K562 (cell line): ENCODE results near the gene USP10. TPM values are rescaled to one million over a fixed set of nuclear protein-coding genes. Genes with fewer than 3 reads are reported as not detected.
A peak's percentile ranks its signal among the peaks of the same experiment; 100 is the strongest.

Experiments
- ATAC-seq: fragments of 200-7000 bp; cut with Tn5 transposase; 3 replicates; pipeline ENCODE4 v1.9.1; 2020; ENCODE audit warnings: moderate library complexity
- BruUV-seq: library from RNA; stranded (reverse); fragments of 400-500 nt; replicated peaks from 2 replicates; lab custom pipeline; 2021; lab: Mats Ljungman, UMichigan
- CTCF ChIA-PET: fragments of 300-600 bp; formaldehyde crosslinking; extraction: SDS; loops from one replicate; lab custom pipeline; 2021; ENCODE audit warnings: low intra/inter-chr PET ratio; lab: Yijun Ruan, JAX
- POLR2A ChIA-PET: fragments of 300-600, 350-650 bp; sonication (Branson Sonifier 250); formaldehyde crosslinking; extraction: SDS; loops from one replicate; lab custom pipeline; 2021; ENCODE audit warnings: antibody characterized with exemption, inconsistent platforms; lab: Yijun Ruan, JAX
- DNase-seq, 4 experiments: peaks; one replicate each; pipeline versions ENCODE4 v3.0.0 to v3.0.0-alpha.2; 2011 to 2018; ENCODE audit warnings: low spot score in 3 of 4, mixed read lengths in 3 of 4; ENCODE audit errors: extremely low read depth in 1 of 4
- FAIRE-seq: peaks from 2 replicates; lab custom pipeline; 2011; peaks lifted over from hg19 to GRCh38; lab: Jason Lieb, UNC
- H2AFZ ChIP-seq: 2 replicates; pipeline ENCODE4 v1.6.0; 2011; ENCODE audit warnings: low read depth, low read length, control low read depth, inconsistent platforms
- H3K27ac ChIP-seq: fragments of 200-600 bp; 3 replicates; pipeline ENCODE4 v1.8.0; 2011; ENCODE audit warnings: low read depth, mild to moderate bottlenecking, control low read depth, inconsistent platforms, low read length, moderate library complexity, mixed read lengths; ENCODE audit errors: extremely low read depth
- H3K27me3 ChIP-seq, 2 experiments: fragments of 300-600 bp in 1 of 2; 2 replicates in 1 of 2; 3 replicates in 1 of 2; pipeline versions ENCODE4 v1.6.0 to v1.8.0; 2011; ENCODE audit warnings: inconsistent platforms in 2 of 2, low read length in 2 of 2, mild to moderate bottlenecking in 1 of 2, mixed read lengths in 1 of 2, moderate library complexity in 1 of 2; ENCODE audit not compliant: control insufficient read depth in 2 of 2, insufficient read depth in 2 of 2
- H3K36me3 ChIP-seq: fragments of 300-600 bp; 3 replicates; pipeline ENCODE4 v1.8.0; 2011; ENCODE audit warnings: mild to moderate bottlenecking, low read length, inconsistent platforms; ENCODE audit not compliant: control insufficient read depth, insufficient read depth
- H3K4me1 ChIP-seq, 2 experiments: fragments of 200-600 bp in 1 of 2; replicated peaks in 1 of 2; 2 replicates in 1 of 2; 3 replicates in 1 of 2; pipeline versions ENCODE4 v1.5.1 to v1.8.0; 2011; ENCODE audit warnings: inconsistent platforms in 2 of 2, low read length in 2 of 2, mild to moderate bottlenecking in 1 of 2, mixed read lengths in 1 of 2, moderate library complexity in 1 of 2; ENCODE audit not compliant: control insufficient read depth in 2 of 2, insufficient read depth in 2 of 2
- H3K4me2 ChIP-seq: 2 replicates; pipeline ENCODE4 v1.6.1; 2011; ENCODE audit warnings: low read length, control low read depth, inconsistent platforms, mixed read lengths; ENCODE audit not compliant: insufficient read depth
- H3K4me3 ChIP-seq: fragments of 200-600 bp; sonication (generic), shearing (Covaris generic); 2 replicates; pipeline ENCODE4 v1.5.1; 2016; ENCODE audit warnings: control low read depth, inconsistent platforms
- H3K79me2 ChIP-seq: fragments of 200-600 bp; 3 replicates; pipeline ENCODE4 v1.8.0; 2011; ENCODE audit warnings: low read length, inconsistent platforms; ENCODE audit not compliant: control insufficient read depth, insufficient read depth
- H3K9ac ChIP-seq, 2 experiments: 2 replicates each; pipeline versions ENCODE4 v1.6.0 to v1.6.1; 2011; ENCODE audit warnings: low read depth in 2 of 2, low read length in 2 of 2, control low read depth in 1 of 2, inconsistent platforms in 1 of 2, mild to moderate bottlenecking in 1 of 2, mixed read lengths in 1 of 2; ENCODE audit not compliant: insufficient read depth in 1 of 2
- H3K9me1 ChIP-seq: one replicate; pipeline ENCODE4 v1.6.0; 2011; ENCODE audit warnings: inconsistent platforms, mild to moderate bottlenecking, low read length, moderate library complexity; ENCODE audit not compliant: control insufficient read depth, insufficient read depth
- H3K9me3 ChIP-seq: replicated peaks from 2 replicates; pipeline ENCODE4 v1.5.1; 2011; ENCODE audit warnings: low read depth, low read length, inconsistent platforms; ENCODE audit not compliant: control insufficient read depth, insufficient read depth
- H4K20me1 ChIP-seq: replicated peaks from 2 replicates; pipeline ENCODE4 v1.6.1; 2011; ENCODE audit warnings: low read length, inconsistent platforms, mixed read lengths; ENCODE audit not compliant: control insufficient read depth, insufficient read depth
- ATF7 ChIP-seq: fragments of 450-650 bp; IDR thresholded peaks from 2 replicates; pipeline ENCODE4 v1.7.1; 2014; ENCODE audit warnings: mild to moderate bottlenecking, moderate library complexity
- BRF1 ChIP-seq: IDR thresholded peaks from 3 replicates; pipeline ENCODE4 v1.6.1; 2011; ENCODE audit warnings: borderline replicate concordance, mild to moderate bottlenecking; ENCODE audit not compliant: insufficient read length; ENCODE audit errors: extremely low read depth
- FOXM1 ChIP-seq, 2 experiments: fragments of 450-650 bp in 1 of 2; sonication (generic) in 1 of 2; formaldehyde crosslinking in 1 of 2; IDR thresholded peaks; 2 replicates each; pipeline versions ENCODE4 v1.6.1 to v1.9.0; 2017 to 2022; ENCODE audit warnings: low read depth in 2 of 2, mild to moderate bottlenecking in 2 of 2, missing genetic modification reagents in 1 of 2, moderate library complexity in 1 of 2
- MAFF ChIP-seq: IDR thresholded peaks from 2 replicates; pipeline ENCODE4 v1.6.1; 2012; ENCODE audit warnings: low read length, improper control_type of control experiment
- MAFG ChIP-seq: fragments of 450-650 bp; conservative IDR thresholded peaks from 2 replicates; pipeline ENCODE4 v1.6.1; 2016; ENCODE audit warnings: missing genetic modification characterization, missing compliant biosample characterization
- OTX1 ChIP-seq: fragments of 450-650 bp; formaldehyde crosslinking; IDR thresholded peaks from 2 replicates; pipeline ENCODE4 v1.4.0; 2022; ENCODE audit warnings: mild to moderate bottlenecking
- POLR2AphosphoS2 ChIP-seq: IDR thresholded peaks from 2 replicates; pipeline ENCODE4 v1.6.1; 2012; ENCODE audit warnings: low read length, improper control_type of control experiment
- POLR2G ChIP-seq: fragments of 200-400 bp; formaldehyde crosslinking; IDR thresholded peaks from 2 replicates; pipeline ENCODE4 v1.6.1; 2017; ENCODE audit warnings: low read depth, mild to moderate bottlenecking, antibody characterized with exemption, low read length, moderate library complexity
- RFX5 ChIP-seq: IDR thresholded peaks from 2 replicates; pipeline ENCODE4 v1.6.1; 2011; ENCODE audit warnings: low read depth, mild to moderate bottlenecking, improper control_type of control experiment, low read length
- SMARCC2 ChIP-seq: fragments of 450-650 bp; IDR thresholded peaks from 2 replicates; pipeline ENCODE4 v1.6.1; 2017; ENCODE audit warnings: antibody characterized with exemption, moderate library complexity, mild to moderate bottlenecking, low read depth
- SNRNP70 ChIP-seq: fragments of 200-400 bp; formaldehyde crosslinking; optimal IDR thresholded peaks from 2 replicates; pipeline ENCODE3; 2017; ENCODE audit warnings: low read depth, low read length
- ZKSCAN3 ChIP-seq: fragments of 250-450 bp; sonication (Bioruptor Pico); IDR thresholded peaks from 2 replicates; pipeline ENCODE4 v1.4.0; 2020
- WGBS: fragments of 100-300 bp; shearing (Covaris generic); methylation state at CpG from one replicate; pipeline ENCODE4 v1.1.6; 2016; ENCODE audit warnings: low coverage, mixed read lengths; ENCODE audit not compliant: insufficient coverage; ENCODE audit errors: missing lambda C conversion rate; 5-methylcytosine and 5-hydroxymethylcytosine counted together
- in situ Hi-C: fragments of 300-500 bp; cut with MboI; formaldehyde crosslinking; loops from 4 replicates; pipeline ENCODE4 v1.15.0; 2018; ENCODE audit warnings: inconsistent platforms, mixed read lengths
- intact Hi-C: fragments of 100-400 bp; cut with micrococcal nuclease; formaldehyde crosslinking; loops from 2 replicates; pipeline ENCODE4 v1.14.2; 2022
- polyA plus RNA-seq, 8 experiments: library from polyadenylated mRNA; depleted of rRNA in 4 of 8; stranded (reverse) in 5 of 8; unstranded in 3 of 8; fragments of >200 nt; fragmentation: Nextera tagmentation in 2 of 8; fragmentation: Illumina TruSeq in 1 of 8; extraction: Ambion mirVana in 2 of 8; extraction: Trizol in 1 of 8; gene quantifications; 2 replicates each; pipeline versions ENCODE4 v1.2.1 to v1.2.3, GENCODE V29; 2011 to 2014; ENCODE audit warnings: inconsistent platforms in 1 of 8, missing spikeins in 1 of 8
- total RNA-seq, 7 experiments: library from RNA; depleted of rRNA in 6 of 7; stranded (reverse); fragments of >200 nt in 6 of 7; fragmentation: Illumina TruSeq in 2 of 7; extraction: Trizol in 2 of 7; gene quantifications; 2 replicates each; pipeline versions ENCODE4 v1.2.1 to v1.2.3, GENCODE V29; 2011 to 2021; ENCODE audit warnings: low replicate concordance in 1 of 7
- TF ChIP-seq, protein P1 (sequence below): fragments of 450-650 bp; IDR thresholded peaks from 2 replicates; pipeline ENCODE4 v1.6.1; 2017; ENCODE audit warnings: antibody characterized with exemption, mild to moderate bottlenecking
- TF ChIP-seq, protein P2 (sequence below): sonication (generic); formaldehyde crosslinking; IDR thresholded peaks from 2 replicates; pipeline ENCODE4 v1.8.1; 2023; ENCODE audit warnings: mild to moderate bottlenecking, missing genetic modification reagents
- TF ChIP-seq, protein P3 (sequence below): fragments of 250-450 bp; sonication (Bioruptor Pico); IDR thresholded peaks from 2 replicates; pipeline ENCODE4 v1.8.0; 2022; ENCODE audit warnings: inconsistent platforms

USP10 gene
- total and polyA plus RNA-seq, 9 of the 15 experiments (the other 6 are each of a cell fraction or from before 2014, with no cell fraction given) = 61.7 to 197 (median 116) TPM

DNA sequence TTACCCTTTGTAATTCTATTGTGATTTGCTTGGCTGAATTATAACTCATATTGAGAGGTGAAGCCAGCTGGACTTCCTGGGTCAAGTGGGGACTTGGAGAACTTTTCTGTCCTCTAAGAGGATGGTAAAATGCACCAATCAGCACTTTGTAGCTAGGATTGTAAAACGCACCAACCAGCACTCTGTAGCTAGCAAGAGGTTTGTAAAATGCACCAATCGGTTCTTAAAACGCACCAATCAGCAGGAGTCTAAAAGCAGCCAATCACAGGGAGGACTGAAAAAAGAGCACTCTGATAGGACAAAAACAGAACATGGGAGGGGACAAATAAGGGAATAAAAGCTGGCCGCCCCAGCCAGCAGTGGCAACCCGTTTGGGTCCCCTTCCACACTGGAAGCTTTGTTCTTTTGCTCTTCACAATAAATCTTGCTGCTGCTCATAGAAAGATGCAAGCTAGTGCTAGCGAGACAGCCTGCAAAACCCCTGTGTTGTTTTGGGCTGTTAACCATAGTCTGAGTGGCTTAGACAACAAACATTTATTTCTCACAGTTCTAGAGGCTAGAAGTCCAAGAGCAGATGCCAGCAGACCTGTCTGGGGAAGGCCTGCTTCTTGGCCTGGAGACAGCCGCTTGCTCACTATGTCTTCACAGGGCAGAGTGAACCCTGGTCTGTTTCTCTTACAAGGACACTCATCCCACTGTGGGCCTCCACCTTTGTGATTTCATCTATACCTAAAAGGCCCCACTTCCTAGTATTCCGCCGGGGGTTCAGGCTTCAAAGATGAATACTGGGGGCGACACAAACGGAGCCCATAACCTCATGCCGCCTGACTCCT is 81.0 kb downstream of the USP10 start:
- ATAC-seq (peak; percentile 79), FAIRE-seq (peak; percentile 65), DNase-seq (peak in 1 of 4 experiments; percentile 35)
- ChIA-PET POLR2A (interaction anchor here (0.6 to 1.6 kb wide), 3 partner anchors 8 to 16 kb away, joined by 4 read pairs; no protein-coding TSS in a partner anchor), CTCF (no interaction called here)
- no peak overlapping the region for H2AFZ ChIP-seq
- H4K20me1 ChIP-seq = no peaks in the 10 kb centered on the region
- 0 out of 5 replicates have a peak, but pooled peaks cover 0 to 2% of the 10 kb centered on the region in 2 experiments for H3K4me1 ChIP-seq
- H3K79me2 ChIP-seq = no peaks in the 10 kb centered on the region
- no peak overlapping the region for H3K4me3 ChIP-seq
- H3K9ac ChIP-seq = no peak overlapping the region
- H3K27me3 ChIP-seq = no peaks in the 10 kb centered on the region
- intact Hi-C loops (no loop called here), in situ Hi-C loops (no loop called here)
- no peaks in the 10 kb centered on the region for H3K9me3 ChIP-seq
- no peak overlapping the region for H3K4me2 ChIP-seq
- WGBS = 78% methylated on average over 12 of the region's 12 CpGs
- H3K36me3 ChIP-seq = peaks cover 44% of the 10 kb centered on the region
- no peaks in the 10 kb centered on the region for H3K9me1 ChIP-seq
- BruUV-seq = no TSS peak
- no peak overlapping the region for H3K27ac ChIP-seq
- peak; percentile 44; the same call in 1 of the 2 replicates for TF ChIP-seq MAFG (tag)
- peak; percentile 35; the same call in 1 of the 2 replicates for TF ChIP-seq MAFF
- TF ChIP-seq, protein P1, sequence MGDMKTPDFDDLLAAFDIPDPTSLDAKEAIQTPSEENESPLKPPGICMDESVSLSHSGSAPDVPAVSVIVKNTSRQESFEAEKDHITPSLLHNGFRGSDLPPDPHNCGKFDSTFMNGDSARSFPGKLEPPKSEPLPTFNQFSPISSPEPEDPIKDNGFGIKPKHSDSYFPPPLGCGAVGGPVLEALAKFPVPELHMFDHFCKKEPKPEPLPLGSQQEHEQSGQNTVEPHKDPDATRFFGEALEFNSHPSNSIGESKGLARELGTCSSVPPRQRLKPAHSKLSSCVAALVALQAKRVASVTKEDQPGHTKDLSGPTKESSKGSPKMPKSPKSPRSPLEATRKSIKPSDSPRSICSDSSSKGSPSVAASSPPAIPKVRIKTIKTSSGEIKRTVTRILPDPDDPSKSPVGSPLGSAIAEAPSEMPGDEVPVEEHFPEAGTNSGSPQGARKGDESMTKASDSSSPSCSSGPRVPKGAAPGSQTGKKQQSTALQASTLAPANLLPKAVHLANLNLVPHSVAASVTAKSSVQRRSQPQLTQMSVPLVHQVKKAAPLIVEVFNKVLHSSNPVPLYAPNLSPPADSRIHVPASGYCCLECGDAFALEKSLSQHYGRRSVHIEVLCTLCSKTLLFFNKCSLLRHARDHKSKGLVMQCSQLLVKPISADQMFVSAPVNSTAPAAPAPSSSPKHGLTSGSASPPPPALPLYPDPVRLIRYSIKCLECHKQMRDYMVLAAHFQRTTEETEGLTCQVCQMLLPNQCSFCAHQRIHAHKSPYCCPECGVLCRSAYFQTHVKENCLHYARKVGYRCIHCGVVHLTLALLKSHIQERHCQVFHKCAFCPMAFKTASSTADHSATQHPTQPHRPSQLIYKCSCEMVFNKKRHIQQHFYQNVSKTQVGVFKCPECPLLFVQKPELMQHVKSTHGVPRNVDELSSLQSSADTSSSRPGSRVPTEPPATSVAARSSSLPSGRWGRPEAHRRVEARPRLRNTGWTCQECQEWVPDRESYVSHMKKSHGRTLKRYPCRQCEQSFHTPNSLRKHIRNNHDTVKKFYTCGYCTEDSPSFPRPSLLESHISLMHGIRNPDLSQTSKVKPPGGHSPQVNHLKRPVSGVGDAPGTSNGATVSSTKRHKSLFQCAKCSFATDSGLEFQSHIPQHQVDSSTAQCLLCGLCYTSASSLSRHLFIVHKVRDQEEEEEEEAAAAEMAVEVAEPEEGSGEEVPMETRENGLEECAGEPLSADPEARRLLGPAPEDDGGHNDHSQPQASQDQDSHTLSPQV = no peak
- TF ChIP-seq BRF1 = no peak
- peak; percentile 85 for TF ChIP-seq POLR2AphosphoS2
- TF ChIP-seq ATF7 = no peak
- TF ChIP-seq, protein P2, sequence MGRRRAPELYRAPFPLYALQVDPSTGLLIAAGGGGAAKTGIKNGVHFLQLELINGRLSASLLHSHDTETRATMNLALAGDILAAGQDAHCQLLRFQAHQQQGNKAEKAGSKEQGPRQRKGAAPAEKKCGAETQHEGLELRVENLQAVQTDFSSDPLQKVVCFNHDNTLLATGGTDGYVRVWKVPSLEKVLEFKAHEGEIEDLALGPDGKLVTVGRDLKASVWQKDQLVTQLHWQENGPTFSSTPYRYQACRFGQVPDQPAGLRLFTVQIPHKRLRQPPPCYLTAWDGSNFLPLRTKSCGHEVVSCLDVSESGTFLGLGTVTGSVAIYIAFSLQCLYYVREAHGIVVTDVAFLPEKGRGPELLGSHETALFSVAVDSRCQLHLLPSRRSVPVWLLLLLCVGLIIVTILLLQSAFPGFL (CRISPR knock-in tag) = no peak
- TF ChIP-seq OTX1 (CRISPR knock-in tag) = 0 out of 2 replicates have a peak, but pooled peaks have one; percentile 6
- no peak for TF ChIP-seq ZKSCAN3 (CRISPR knock-in tag)
- peak; percentile 48 for TF ChIP-seq FOXM1 (IDR thresholded peaks at IDR 0.05; ENCODE audit: low read depth)
- no peak for TF ChIP-seq FOXM1 (CRISPR knock-in tag; IDR thresholded peaks at IDR 0.05; ENCODE audit: low read depth)
- no peak for TF ChIP-seq RFX5
- TF ChIP-seq SNRNP70 = no peak
- TF ChIP-seq SMARCC2 = no peak
- TF ChIP-seq, protein P3, sequence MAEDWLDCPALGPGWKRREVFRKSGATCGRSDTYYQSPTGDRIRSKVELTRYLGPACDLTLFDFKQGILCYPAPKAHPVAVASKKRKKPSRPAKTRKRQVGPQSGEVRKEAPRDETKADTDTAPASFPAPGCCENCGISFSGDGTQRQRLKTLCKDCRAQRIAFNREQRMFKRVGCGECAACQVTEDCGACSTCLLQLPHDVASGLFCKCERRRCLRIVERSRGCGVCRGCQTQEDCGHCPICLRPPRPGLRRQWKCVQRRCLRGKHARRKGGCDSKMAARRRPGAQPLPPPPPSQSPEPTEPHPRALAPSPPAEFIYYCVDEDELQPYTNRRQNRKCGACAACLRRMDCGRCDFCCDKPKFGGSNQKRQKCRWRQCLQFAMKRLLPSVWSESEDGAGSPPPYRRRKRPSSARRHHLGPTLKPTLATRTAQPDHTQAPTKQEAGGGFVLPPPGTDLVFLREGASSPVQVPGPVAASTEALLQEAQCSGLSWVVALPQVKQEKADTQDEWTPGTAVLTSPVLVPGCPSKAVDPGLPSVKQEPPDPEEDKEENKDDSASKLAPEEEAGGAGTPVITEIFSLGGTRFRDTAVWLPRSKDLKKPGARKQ = no peak
- TF ChIP-seq POLR2G = peak; percentile 46
